Skeletal muscle cell (primary cell): ENCODE data around the gene NUP93.

Experiments used
- DNase-seq: peaks from one replicate; pipeline ENCODE4 v3.0.0-alpha.2; 2010; ENCODE audit warnings: low read depth
- H3K4me3 ChIP-seq: 2 replicates; pipeline ENCODE4 v1.5.1; 2011; ENCODE audit warnings: low read depth, mild to moderate bottlenecking, control low read depth, low read length, moderate library complexity

NUP93 gene

GRCh38 chr16:56898847-56899246 is 168.9 kb downstream of the NUP93 start:
- H3K4me3 ChIP-seq = no peak overlapping the region
- DNase-seq = no peak
